ENCODE data around the gene NKX2-1.
"Not testable (repeated sequence)": the region's sequence is repeated elsewhere in the genome, so short reads cannot be mapped to it uniquely, and the experiment has no call there.

NKX2-1 gene

DNA sequence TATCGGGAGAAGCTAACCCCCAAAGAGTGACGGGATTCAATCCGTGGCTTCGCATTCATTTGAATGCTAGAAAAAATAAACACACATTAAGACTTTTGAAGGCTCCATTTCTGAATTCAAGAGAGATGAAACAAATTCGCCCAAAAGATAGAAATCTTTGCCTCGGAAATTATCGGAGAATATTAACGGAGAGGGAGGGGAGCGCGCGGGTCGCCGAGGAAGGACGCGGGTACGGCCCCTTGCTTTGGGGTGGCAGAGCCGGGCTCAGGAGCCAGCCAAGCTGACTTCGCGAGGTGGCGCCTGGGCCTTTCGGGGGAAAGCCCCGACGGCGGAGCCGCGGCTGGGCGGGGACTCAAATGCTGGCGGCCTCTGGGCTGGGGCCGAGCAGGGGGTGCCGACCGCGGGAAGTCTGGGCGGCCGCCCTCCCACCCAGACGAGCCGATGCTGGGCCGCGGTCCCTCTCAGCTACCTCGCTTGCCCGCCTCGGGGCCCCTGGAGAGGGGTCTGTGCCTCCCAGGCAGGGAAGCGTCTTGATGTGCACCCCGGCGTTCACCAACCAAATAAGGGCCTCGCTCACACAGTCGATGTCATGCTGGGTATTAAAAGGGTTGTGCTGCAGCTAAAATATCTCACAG lies 14.7 kb downstream of the NKX2-1 start:
- no peak for DNase-seq

DNA sequence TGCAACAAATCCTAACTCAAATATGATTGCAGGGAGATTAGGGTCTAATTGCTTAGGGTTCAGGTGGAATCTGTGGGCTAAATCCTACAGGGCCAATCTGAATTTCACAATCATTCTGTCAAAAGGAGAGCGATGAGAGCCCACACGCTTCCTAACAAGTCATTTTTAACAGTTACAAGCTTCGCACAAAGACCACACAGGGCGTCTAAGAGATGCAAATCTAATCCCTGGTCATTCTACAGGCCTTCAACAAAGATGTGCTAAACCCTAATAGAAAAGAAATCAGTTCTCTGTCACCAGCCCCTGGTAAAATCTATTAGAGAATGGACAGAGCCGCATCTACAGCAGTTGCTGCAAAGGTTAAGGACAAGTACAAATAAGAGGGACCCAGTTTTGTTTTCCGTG lies 15.3 kb downstream of the NKX2-1 start:
- no peak for DNase-seq

DNA sequence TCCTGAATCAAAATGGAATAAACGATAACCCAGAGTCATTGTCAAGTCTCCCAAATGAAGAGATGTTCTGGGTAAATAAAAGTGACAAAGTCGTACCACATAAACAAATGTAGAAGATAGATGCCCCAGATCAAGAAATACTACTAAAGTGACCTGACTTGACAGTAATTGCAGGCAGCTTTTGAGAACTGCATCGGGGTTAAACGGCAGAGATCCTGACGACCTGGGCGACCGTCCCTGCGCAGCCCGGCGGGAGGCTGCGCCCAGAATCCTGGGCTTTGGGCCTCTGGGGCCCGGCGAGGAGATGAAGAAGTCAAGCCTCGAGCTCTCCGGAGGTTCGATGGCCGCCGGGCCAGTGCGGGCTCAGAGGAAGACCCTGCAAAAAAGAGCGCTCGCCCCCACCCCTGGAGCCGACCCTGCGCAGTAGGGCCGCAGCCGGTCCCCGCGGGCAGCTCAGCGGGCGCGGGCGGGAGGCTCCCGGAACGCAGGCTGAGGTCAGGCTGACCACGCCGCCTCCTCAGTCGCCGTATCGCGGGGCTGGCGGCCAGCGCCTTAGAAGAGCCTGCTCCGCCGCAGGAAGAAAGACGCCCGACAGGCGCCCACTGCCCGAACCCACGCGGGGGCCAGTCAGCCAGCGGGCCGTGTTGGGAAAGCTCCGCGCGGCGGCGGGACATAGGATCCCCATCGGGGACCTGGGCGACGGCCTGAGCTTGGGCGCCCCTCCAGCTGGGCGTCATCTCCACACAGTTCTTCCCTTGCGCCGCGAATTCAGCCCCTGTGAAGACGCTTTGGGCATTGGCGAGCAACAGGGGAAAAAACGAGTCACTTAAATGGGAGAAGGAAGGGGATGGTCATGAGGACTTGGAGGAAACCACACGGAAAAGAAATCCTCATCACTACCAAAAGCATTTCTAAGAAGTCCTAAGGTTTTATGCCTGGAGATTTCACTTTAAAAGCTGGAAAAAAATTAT lies 16.0 kb downstream of the NKX2-1 start:
- DNase-seq = no peak

DNA sequence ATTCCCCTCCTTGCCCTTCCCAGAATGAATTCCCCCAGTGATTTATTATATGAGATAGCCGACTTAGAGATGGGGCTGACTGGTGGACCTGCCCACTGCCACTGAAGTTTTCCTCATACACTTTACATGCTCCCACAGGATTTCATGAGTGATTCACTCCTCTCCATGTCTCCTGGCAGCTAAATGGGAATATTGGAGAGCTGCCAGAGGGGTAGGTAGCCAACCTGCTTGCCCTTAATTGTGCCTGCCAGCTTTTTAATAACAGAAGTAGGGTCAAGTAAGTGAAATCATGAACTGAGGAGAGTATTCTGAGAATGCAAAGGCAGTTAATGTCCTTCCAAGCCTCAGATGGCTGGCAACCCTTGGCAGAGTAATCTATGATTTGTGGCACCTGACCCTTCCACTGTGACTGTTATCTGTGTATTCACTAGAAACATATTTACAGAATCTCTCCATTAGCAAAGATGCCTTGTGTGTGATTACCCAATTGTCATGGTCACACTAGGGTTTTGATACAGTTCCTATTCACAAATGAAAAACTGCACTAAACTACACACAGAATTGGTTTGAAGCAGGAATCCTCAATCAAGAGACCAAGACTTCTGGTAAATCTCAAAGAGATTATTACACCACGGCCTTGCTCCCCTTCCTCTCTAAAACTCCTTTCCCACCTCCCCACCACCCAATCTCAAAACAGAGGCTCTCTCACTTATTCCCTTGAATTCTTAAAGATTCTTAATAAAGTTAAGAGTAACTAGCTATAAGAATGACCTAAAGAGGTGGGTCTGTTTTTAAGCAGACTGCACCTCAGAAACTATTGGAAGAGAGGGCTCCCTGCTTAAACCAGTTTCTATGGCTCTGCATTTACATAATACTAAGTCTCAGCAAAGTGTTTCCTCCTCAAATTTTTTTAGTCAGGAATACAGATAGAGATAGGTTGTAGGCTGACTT lies 17.2 kb downstream of the NKX2-1 start:
- no peak for DNase-seq

DNA sequence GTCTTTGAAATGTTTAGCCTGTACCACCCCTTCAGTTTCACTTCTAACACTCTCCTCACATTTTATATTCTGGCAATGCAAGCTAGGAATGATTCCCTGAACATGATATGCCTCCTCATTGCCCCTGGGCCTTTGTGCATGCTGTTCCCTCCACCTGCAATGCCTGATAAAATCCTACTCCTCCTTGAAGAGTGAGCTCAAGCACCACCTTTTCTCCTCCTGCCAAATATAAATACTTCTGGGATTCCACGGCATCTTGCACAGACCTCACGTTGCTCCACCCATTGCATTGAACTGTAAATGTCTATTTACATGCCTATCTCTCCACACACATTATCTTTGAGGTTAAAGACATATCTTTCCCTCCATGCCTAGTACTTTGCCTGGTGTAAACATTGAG lies 21.1 kb downstream of the NKX2-1 start:
- no peak for DNase-seq

DNA sequence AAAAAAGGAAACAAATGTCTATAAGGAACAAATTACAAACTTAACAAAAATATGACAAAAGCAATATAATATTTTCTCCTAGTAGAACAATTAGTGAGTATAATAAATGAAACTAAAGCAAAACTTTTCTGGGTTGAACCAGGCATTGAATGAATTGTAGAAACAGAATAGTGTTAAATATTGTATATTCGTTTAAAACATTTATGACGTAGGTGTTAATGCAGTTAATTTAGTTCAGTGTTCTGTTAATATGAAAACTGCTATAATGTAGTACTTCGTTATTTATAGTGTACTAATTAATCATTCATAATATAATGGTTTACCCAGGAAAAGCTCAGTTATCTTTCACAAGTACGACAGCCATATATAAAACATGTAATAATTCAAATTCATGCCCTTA lies 23.7 kb downstream of the NKX2-1 start:
- no peak for DNase-seq

DNA sequence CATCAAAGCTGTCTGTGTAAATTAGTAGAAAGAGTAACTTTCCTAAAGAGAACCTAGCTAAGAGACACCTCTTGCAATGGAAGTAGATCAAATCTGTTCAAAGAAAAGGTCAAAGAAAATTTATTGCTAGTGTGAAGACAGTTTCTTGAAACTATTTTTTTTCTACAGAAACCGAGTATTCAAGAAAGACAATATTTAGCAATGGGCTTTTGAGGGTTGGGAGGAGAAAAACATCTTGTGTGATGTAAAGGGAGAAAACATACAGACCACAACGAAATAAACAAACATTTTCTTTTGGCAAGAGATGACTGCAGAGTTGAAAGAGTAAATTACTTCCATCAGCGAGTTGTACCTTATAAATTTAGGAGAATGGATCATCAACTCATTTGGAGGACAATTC lies 24.4 kb downstream of the NKX2-1 start:
- DNase-seq = no peak

DNA sequence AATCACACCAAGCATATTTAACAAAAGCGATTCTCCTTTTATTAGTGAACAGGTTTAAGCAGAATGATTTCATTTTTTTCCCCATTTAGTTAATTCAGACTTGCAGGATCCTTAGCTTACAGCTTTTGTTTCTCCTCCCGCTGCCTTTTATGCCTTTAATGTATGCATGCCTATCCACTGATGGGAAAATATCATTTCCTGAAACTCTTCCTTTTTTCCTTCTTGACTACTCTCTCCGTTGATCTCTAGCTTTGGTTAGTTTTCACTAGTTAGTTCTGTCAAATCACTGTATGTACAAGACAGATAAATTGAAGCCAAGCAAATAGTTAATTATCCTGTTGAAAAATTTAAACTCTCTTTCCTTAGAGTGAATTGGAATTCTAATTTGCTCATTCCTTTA lies 26.3 kb downstream of the NKX2-1 start:
- DNase-seq = no peak

DNA sequence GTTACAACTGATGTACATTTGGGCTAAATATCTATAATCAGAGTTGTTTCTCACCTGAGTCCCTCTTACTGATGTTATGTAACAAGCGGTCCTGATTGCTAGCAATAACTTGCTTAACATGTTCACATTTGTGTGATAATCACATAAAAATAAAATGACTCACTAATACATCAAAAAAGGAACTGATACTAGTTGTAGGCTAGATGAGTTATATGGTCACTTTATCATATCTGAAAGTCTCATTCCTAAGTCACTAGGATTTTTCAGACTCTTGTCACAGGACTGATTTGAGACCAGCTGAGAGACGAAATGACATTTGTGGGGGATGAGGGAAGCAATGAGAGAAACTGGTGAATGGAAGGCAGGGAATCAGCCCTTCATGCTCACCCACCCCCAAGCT lies 34.3 kb downstream of the NKX2-1 start:
- no peak for DNase-seq

DNA sequence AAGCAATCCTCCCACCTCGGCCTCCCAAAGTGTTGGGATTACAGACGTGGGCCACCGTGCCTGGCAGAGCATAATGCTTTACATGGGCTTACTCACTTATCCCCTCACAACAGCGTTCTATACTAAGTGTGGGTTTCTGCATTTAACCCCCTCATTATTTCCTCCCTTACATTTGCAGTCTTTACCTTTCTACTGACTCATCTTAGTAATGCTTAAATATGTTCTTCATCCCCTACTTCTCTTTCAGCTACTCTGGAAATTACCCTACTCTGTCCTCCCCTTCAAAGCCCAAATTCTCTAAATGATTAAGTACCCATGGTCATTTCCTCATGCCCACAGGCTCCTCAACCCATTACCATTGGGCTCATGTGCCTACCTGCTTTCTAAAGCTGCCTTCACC lies 40.7 kb downstream of the NKX2-1 start:
- no peak for DNase-seq

DNA sequence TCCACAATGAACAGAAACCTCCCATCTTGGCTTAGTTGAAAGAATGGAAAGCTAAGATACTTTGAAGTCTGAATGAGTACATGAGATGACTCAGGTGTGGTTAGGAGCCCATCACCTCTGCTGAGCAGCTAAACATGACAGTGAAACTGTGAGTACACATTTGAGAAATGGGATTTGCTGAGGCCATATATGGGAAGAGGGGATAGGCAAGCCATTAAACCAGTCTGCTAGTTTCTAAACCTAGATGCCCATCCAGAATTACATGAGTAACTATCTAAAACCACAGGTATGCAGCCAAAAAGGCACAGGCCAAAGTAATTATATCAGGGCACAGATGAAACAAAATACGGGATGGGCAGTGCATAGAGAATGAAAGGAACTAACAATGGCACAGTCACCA lies 41.2 kb downstream of the NKX2-1 start:
- no peak for DNase-seq

DNA sequence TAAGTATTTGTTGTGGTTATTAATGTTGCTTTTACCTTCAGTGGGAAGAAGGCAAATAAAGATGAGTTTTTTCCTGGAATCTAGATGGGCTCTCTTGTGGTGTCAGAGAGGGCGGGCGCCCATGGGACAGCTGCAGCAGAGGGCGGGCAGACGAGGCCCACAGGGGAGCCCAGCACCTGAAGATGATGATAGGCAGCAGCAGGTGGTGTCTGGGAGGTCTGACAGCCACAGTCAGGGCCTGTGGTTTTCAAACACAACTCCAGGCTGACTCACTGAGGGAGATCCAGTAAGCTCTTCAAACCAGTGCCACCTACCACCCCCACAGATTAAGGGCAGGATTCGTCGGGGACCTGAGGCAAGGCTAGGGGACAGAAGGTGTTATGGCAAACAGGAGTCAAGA lies 42.8 kb downstream of the NKX2-1 start:
- DNase-seq = no peak

DNA sequence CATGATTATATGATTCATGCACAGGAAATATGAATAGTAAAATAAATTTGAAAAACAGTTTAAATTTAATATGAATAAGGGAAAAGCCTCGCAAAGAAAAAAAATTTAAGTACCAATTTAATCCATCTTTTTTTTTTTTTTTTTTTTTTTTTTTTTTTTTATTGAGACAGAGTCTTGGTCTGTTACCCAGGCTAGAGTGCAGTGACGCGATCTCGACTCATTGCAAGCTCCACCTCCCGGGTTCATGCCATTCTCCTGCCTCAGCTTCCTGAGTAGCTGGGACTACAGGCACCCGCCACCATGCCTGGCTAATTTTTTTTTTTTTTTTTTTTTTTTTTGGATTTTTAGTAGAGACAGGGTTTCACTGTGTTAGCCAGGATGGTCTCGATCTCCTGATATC lies 44.0 kb downstream of the NKX2-1 start:
- DNase-seq = not testable (repeated sequence)

DNA sequence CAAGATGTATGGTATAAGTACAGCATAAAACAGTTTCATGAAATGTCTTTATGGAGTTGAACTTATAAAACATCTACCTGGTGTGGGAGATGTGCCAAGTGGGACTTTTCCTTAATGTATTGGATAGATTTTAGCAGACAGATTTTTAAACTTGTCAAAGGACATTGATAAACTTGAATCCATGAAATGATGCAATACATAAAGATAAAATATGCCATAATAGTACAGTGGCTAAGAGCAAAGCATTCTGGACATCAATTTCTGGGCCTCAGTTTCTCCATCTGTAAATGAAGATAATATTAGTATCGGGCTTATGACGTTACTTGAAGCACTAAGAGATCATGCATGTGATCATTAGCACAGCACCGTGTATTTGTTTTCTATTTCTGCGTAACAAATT lies 45.4 kb downstream of the NKX2-1 start:
- DNase-seq = no peak

DNA sequence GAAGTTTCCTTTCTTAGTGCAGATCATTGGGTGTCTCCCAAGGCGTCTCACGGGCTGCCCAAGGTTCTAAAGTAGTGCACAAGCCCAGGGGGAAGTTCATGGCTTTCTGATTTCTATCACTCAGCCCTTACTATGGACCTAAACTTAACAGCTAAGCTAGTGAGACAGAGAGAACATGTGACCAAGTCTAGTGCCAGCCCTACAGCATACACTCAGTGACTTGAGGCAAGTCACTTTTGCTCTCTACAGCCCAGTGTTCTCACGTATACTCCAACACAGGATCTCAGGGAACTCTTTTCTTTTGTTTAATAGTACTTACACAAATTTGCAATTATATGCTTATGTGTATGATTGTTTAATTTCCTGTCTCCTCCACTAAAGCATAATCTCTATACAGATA lies 48.6 kb downstream of the NKX2-1 start:
- DNase-seq = no peak

DNA sequence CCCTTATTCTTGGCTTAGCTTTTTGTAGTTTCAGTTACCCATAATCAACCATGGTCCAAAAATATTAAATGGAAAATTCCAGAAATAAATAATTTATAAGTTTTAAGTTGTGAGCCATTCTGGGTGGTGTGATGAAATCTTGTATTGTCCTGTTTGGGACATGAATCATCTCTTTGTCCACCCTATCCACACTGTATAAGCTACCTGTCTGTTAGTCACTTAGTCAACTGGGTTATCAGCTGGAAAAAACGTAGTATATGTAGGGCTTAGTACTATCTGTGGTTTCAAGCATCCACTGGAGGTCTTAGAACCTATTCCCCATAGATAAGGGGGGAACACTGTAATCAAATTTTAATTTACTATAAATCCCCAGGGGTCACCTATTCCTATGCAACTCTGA lies 52.7 kb downstream of the NKX2-1 start:
- no peak for DNase-seq
